AG04450 (cell line): ENCODE measurements around the gene IL12RB1. TPM values are rescaled to one million over a fixed set of nuclear protein-coding genes. Genes with fewer than 3 reads are reported as not detected.

Experiments used
- CTCF ChIA-PET: fragments of 300-600, 350-600 bp; formaldehyde crosslinking; extraction: SDS; loops from one replicate; lab custom pipeline; 2022; ENCODE audit warnings: antibody characterized with exemption, inconsistent platforms; lab: Charles Lee
- POLR2A ChIA-PET: fragments of 350-600 bp; formaldehyde crosslinking; extraction: SDS; loops from one replicate; lab custom pipeline; 2021; ENCODE audit warnings: antibody characterized with exemption, inconsistent platforms; lab: Yijun Ruan, JAX
- DNase-seq: peaks from one replicate; pipeline ENCODE4 v3.0.0-alpha.2; 2011; ENCODE audit warnings: low read depth, low spot score
- H3K27ac ChIP-seq: one replicate; pipeline ENCODE4 v1.5.1; 2012; ENCODE audit warnings: low read depth, low read length, control low read depth
- H3K27me3 ChIP-seq: one replicate; pipeline ENCODE4 v1.6.0; 2012; ENCODE audit warnings: low read length; ENCODE audit not compliant: control insufficient read depth, insufficient read depth
- H3K4me3 ChIP-seq: 2 replicates; pipeline ENCODE4 v1.5.1; 2011; ENCODE audit warnings: mild to moderate bottlenecking, low read depth, low read length, control low read depth
- H3K9me3 ChIP-seq: 2 replicates; pipeline ENCODE4 v1.5.1; 2012; ENCODE audit warnings: low read length; ENCODE audit not compliant: control insufficient read depth, insufficient read depth
- CTCF ChIP-seq: IDR thresholded peaks from 2 replicates; pipeline ENCODE4 v1.5.1; 2011; ENCODE audit warnings: low read depth, low read length, control low read depth, inconsistent platforms
- polyA plus RNA-seq: library from polyadenylated mRNA; depleted of rRNA; stranded (reverse); fragments of >200 nt; gene quantifications from 2 replicates; pipeline ENCODE4 v1.2.3, GENCODE V29; 2011

IL12RB1 gene
- polyA plus RNA-seq, 1 experiment: 0.05 TPM

GRCh38 chr19:18069383-18069782 is 17.4 kb downstream of the IL12RB1 start:
- Histone ChIP-seq H3K9me3 (no peaks in the 10 kb centered on the region), H3K27ac (no peak overlapping the region), H3K4me3 (no peak overlapping the region), H3K27me3 (peaks cover 7% of the 10 kb centered on the region)
- CTCF ChIA-PET: no interaction called here
- TF ChIP-seq CTCF: no peak
- POLR2A ChIA-PET: no interaction called here
- DNase-seq: no peak

- peaks cover 7% of the 10 kb centered on the region for H3K27me3 ChIP-seq
- ChIA-PET CTCF (interaction anchor here (1.0 kb wide), 1 partner anchor 284 kb away, joined by 3 read pairs; no protein-coding TSS in a partner anchor), POLR2A (no interaction called here)
- H3K4me3 ChIP-seq: no peak overlapping the region
- no peak for DNase-seq
- H3K9me3 ChIP-seq: no peaks in the 10 kb centered on the region
- H3K27ac ChIP-seq: no peak overlapping the region
- TF ChIP-seq CTCF: no peak
Measured at GRCh38 chr19:18068395-18068794, 18.3 kb downstream of the IL12RB1 start.

DNA sequence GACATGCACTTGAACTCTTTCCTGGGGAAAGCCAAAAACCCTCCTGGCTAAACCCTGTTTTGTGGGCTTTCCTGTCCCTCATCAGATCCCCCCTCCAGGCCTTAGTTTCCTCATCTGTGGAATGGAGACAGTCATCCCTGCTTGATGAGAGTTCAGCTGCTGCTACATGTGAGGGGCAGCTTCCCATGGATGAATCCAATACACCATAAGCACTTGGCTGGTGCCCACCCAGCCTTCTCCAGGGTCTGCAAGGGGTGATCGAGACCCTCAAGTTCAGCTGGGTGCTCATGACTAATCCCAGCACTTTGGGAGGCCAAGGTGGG is 21.6 kb downstream of the IL12RB1 start:
- DNase-seq: no peak
- Histone ChIP-seq H3K27me3 (peaks cover 8% of the 10 kb centered on the region), H3K9me3 (no peaks in the 10 kb centered on the region), H3K27ac (no peak overlapping the region), H3K4me3 (no peak overlapping the region)
- TF ChIP-seq CTCF: no peak
- CTCF ChIA-PET: no interaction called here
- POLR2A ChIA-PET: no interaction called here

DNA sequence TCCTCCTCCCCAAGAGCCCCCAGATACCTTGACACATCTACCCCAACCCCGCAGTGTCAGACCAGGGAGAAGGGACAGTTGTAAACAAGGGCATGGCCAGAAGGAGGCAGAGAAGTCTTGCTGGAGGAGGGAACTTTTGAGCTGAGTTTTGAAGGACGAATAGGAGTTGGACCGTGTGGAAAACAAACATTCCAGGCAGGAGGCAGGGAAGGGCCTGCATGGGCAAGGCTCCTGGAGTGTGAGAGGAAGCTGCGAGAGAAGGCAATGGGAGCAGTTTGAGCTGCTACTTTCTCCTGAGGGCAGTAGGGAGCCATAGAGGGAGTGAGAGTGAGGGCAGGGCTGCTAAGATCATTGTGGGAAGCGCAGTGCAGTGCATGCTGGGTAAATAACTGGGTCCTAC is 23.3 kb downstream of the IL12RB1 start:
- ChIA-PET POLR2A (no interaction called here), CTCF (no interaction called here)
- no peak for DNase-seq
- no peak for TF ChIP-seq CTCF
- Histone ChIP-seq H3K9me3 (no peaks in the 10 kb centered on the region), H3K27ac (no peak overlapping the region), H3K27me3 (peaks cover 5% of the 10 kb centered on the region), H3K4me3 (no peak overlapping the region)

GRCh38 chr19:18062028-18062427 is 24.7 kb downstream of the IL12RB1 start:
- no peaks in the 10 kb centered on the region for H3K9me3 ChIP-seq
- no peak overlapping the region for H3K4me3 ChIP-seq
- ChIA-PET POLR2A (no interaction called here), CTCF (interaction anchor here (1.0 kb wide), 1 partner anchor 55 kb away, joined by 4 read pairs; no protein-coding TSS in a partner anchor)
- no peak overlapping the region for H3K27ac ChIP-seq
- no peak for TF ChIP-seq CTCF
- DNase-seq: no peak
- peaks cover 5% of the 10 kb centered on the region for H3K27me3 ChIP-seq
